Esophagus (tissue), 2 donors: ENCODE results near the gene RRP12. TPM values are rescaled to one million over a fixed set of nuclear protein-coding genes. Genes with fewer than 3 reads are reported as not detected.

Experiments used
- H3K27ac ChIP-seq, 2 donors: one replicate each; pipeline ENCODE4 v1.5.1; 2013; ENCODE audit warnings: low read depth in 2 of 2, mild to moderate bottlenecking in 2 of 2, inconsistent platforms in 1 of 2, low read length in 1 of 2, moderate library complexity in 1 of 2
- H3K27me3 ChIP-seq, 2 donors: one replicate each; pipeline ENCODE4 v1.6.1; 2013; ENCODE audit warnings: low read length in 2 of 2, control low read depth in 1 of 2, mild to moderate bottlenecking in 1 of 2; ENCODE audit not compliant: insufficient read depth in 2 of 2, control insufficient read depth in 1 of 2
- H3K36me3 ChIP-seq, 2 donors: one replicate each; pipeline ENCODE4 v1.6.1; 2013; ENCODE audit warnings: low read length in 1 of 2; ENCODE audit not compliant: control insufficient read depth in 2 of 2, insufficient read depth in 2 of 2
- H3K4me1 ChIP-seq, 2 donors: one replicate each; pipeline ENCODE4 v1.6.1; 2013; ENCODE audit warnings: low read length in 1 of 2; ENCODE audit not compliant: control insufficient read depth in 2 of 2, insufficient read depth in 2 of 2
- H3K4me3 ChIP-seq, 2 donors: one replicate each; pipeline ENCODE4 v1.5.1; 2013; ENCODE audit warnings: low read length in 2 of 2, mild to moderate bottlenecking in 2 of 2, low read depth in 1 of 2, moderate library complexity in 1 of 2
- H3K9me3 ChIP-seq, 2 donors: one replicate each; pipeline ENCODE4 v1.6.1; 2013; ENCODE audit warnings: mild to moderate bottlenecking in 2 of 2, low read depth in 1 of 2, low read length in 1 of 2, moderate library complexity in 1 of 2; ENCODE audit not compliant: control insufficient read depth in 2 of 2, insufficient read depth in 1 of 2
- WGBS, 2 donors: extraction: QIAGEN DNeasy Blood & Tissue Kit; methylation state at CpG; one replicate each; pipeline ENCODE4 v1.1.7; 2013; 5-methylcytosine and 5-hydroxymethylcytosine counted together
- polyA plus RNA-seq, 2 donors: library from polyadenylated mRNA; stranded (reverse); fragments of 200-250 nt; gene quantifications; one replicate each; pipeline ENCODE4 v1.2.3, GENCODE V29; 2013
- donor health status: healthy with polysubstance abuse.
- donor health status: Bipolar disorder and iron deficiency.

Gene RRP12
- polyA plus RNA-seq, 2 donors: 11.8 to 13.7 TPM

- Histone ChIP-seq H3K27me3 (no peaks in the 10 kb centered on the region), H3K36me3 (peaks cover 0 to 4% of the 10 kb centered on the region in 2 donors), H3K27ac (no peak overlapping the region), H3K4me1 (peaks cover 7 to 12% of the 10 kb centered on the region in 2 donors), H3K4me3 (no peak overlapping the region), H3K9me3 (no peaks in the 10 kb centered on the region)
- WGBS, 2 donors: 86 to 89% methylated on average over 9 of the region's 9 CpGs
Measured at GRCh38 chr10:97325754-97326153, 75.4 kb downstream of the RRP12 start.

GRCh38 chr10:97323501-97323900 is 77.6 kb downstream of the RRP12 start:
- no peaks in the 10 kb centered on the region for H3K9me3 ChIP-seq
- no peaks in the 10 kb centered on the region for H3K27me3 ChIP-seq
- H3K27ac ChIP-seq: no peak overlapping the region
- H3K4me3 ChIP-seq: no peak overlapping the region
- peaks cover 7 to 13% of the 10 kb centered on the region in 2 donors for H3K4me1 ChIP-seq
- H3K36me3 ChIP-seq: no peaks in the 10 kb centered on the region
- WGBS, 2 donors: 88 to 89% methylated on average over 4 of the region's 4 CpGs

- WGBS, 2 donors: 45 to 67% methylated on average over 3 of the region's 3 CpGs
- Histone ChIP-seq H3K4me3 (no peak overlapping the region), H3K9me3 (no peaks in the 10 kb centered on the region), H3K36me3 (no peaks in the 10 kb centered on the region), H3K4me1 (peaks cover 7 to 13% of the 10 kb centered on the region in 2 donors), H3K27ac (no peak overlapping the region), H3K27me3 (no peaks in the 10 kb centered on the region)
Measured at GRCh38 chr10:97321804-97322190, 79.3 kb downstream of the RRP12 start.

GRCh38 chr10:97321032-97321803 is 79.9 kb downstream of the RRP12 start:
- H3K9me3 ChIP-seq: no peaks in the 10 kb centered on the region
- WGBS, 2 donors: 34 to 54% methylated on average over 37 to 38 of the region's 38 CpGs
- H3K4me3 ChIP-seq: peak overlapping the region in 1 of 2 donors; percentile 77

GRCh38 chr10:97320480-97321031 is 80.6 kb downstream of the RRP12 start:
- Histone ChIP-seq H3K27me3 (no peaks in the 10 kb centered on the region), H3K27ac (no peak overlapping the region), H3K36me3 (no peaks in the 10 kb centered on the region), H3K4me3 (peak overlapping the region; percentile 77 to 82), H3K9me3 (no peaks in the 10 kb centered on the region), H3K4me1 (peaks cover 7 to 13% of the 10 kb centered on the region in 2 donors)
- 18 to 31% methylated on average over 24 of the region's 24 CpGs for WGBS, 2 donors

More at GRCh38 chr10:97321032-97321803, 79.9 kb downstream of the RRP12 start:
- Histone ChIP-seq H3K4me1 (peaks cover 7 to 13% of the 10 kb centered on the region in 2 donors), H3K36me3 (no peaks in the 10 kb centered on the region), H3K27me3 (no peaks in the 10 kb centered on the region), H3K27ac (no peak overlapping the region)

- peaks cover 7 to 13% of the 10 kb centered on the region in 2 donors for H3K4me1 ChIP-seq
- H3K36me3 ChIP-seq: no peaks in the 10 kb centered on the region
- H3K4me3 ChIP-seq: peak overlapping the region; percentile 77 to 82
- H3K27ac ChIP-seq: peak overlapping the region; percentile 97 to 99
- WGBS, 2 donors: 1% methylated on average over 77 to 83 of the region's 83 CpGs
- H3K9me3 ChIP-seq: no peaks in the 10 kb centered on the region
- H3K27me3 ChIP-seq: no peaks in the 10 kb centered on the region
Measured at GRCh38 chr10:97319671-97320479, 81.3 kb downstream of the RRP12 start.

- no peaks in the 10 kb centered on the region for H3K36me3 ChIP-seq
- 0 to 1% methylated on average over 65 to 79 of the region's 79 CpGs for WGBS, 2 donors
- no peaks in the 10 kb centered on the region for H3K27me3 ChIP-seq
Measured at GRCh38 chr10:97318772-97319651, 82.1 kb downstream of the RRP12 start, which contains the start of gene FRAT1. TSS of gene FRAT1 (plus strand) at chr10:97319271. CDS start at chr10:97319454, 183 bp downstream.

GRCh38 chr10:97314671-97315070 is 86.5 kb downstream of the RRP12 start:
- H3K4me3 ChIP-seq: no peak overlapping the region
- no peaks in the 10 kb centered on the region for H3K9me3 ChIP-seq
- H3K27ac ChIP-seq: no peak overlapping the region
- no peaks in the 10 kb centered on the region for H3K4me1 ChIP-seq
- no peaks in the 10 kb centered on the region for H3K27me3 ChIP-seq
- no peaks in the 10 kb centered on the region for H3K36me3 ChIP-seq
- WGBS, 2 donors: 45 to 52% methylated on average over 4 of the region's 4 CpGs

More at GRCh38 chr10:97318772-97319651, 82.1 kb downstream of the RRP12 start, which contains the start of gene FRAT1:
- H3K9me3 ChIP-seq: no peaks in the 10 kb centered on the region
- peaks cover 7 to 13% of the 10 kb centered on the region in 2 donors for H3K4me1 ChIP-seq
- peak within 1 kb of the TSS; percentile 77 to 82 for H3K4me3 ChIP-seq
- peak within 1 kb of the TSS; percentile 97 to 99 for H3K27ac ChIP-seq

- no peak overlapping the region for H3K4me3 ChIP-seq
- H3K36me3 ChIP-seq: no peaks in the 10 kb centered on the region
- H3K27ac ChIP-seq: no peak overlapping the region
- 84 to 89% methylated on average over 6 of the region's 6 CpGs for WGBS, 2 donors
- no peaks in the 10 kb centered on the region for H3K27me3 ChIP-seq
- H3K4me1 ChIP-seq: no peaks in the 10 kb centered on the region
- H3K9me3 ChIP-seq: no peaks in the 10 kb centered on the region
Measured at GRCh38 chr10:97312897-97313296, 88.2 kb downstream of the RRP12 start.
